Mesendoderm (in vitro differentiated cells): Measurements from ENCODE around the gene TMEM171.

Experiments used
- DNase-seq: peaks from one replicate; pipeline ENCODE4 v3.0.0; 2013
- H2AK5ac ChIP-seq: 2 replicates; pipeline ENCODE4 v1.6.1; 2013; ENCODE audit warnings: low read length, inconsistent platforms
- H2BK120ac ChIP-seq: 2 replicates; pipeline ENCODE4 v1.6.1; 2013; ENCODE audit warnings: low read depth, mild to moderate bottlenecking, low read length, moderate library complexity, mixed read lengths
- H2BK15ac ChIP-seq: replicated peaks from 2 replicates; pipeline ENCODE4 v1.6.1; 2013; ENCODE audit warnings: low read depth, mild to moderate bottlenecking, moderate library complexity
- H2BK5ac ChIP-seq: 2 replicates; pipeline ENCODE4 v1.6.1; 2013; ENCODE audit warnings: low read length, inconsistent platforms
- H3K18ac ChIP-seq: 2 replicates; pipeline ENCODE4 v1.6.1; 2013; ENCODE audit warnings: mild to moderate bottlenecking, low read length, mixed read lengths
- H3K23ac ChIP-seq: one replicate; pipeline ENCODE4 v1.6.1; 2013; ENCODE audit warnings: low read length
- H3K27ac ChIP-seq: 2 replicates; pipeline ENCODE4 v1.5.1; 2013; ENCODE audit warnings: low read depth, mild to moderate bottlenecking, inconsistent platforms, low read length, moderate library complexity
- H3K27me3 ChIP-seq: 2 replicates; pipeline ENCODE4 v1.6.1; 2013; ENCODE audit warnings: low read length, control low read depth, mild to moderate bottlenecking, inconsistent platforms; ENCODE audit not compliant: insufficient read depth, poor library complexity
- H3K36me3 ChIP-seq: 2 replicates; pipeline ENCODE4 v1.6.1; 2013; ENCODE audit warnings: low read length, inconsistent platforms; ENCODE audit not compliant: control insufficient read depth, insufficient read depth
- H3K4ac ChIP-seq: one replicate; pipeline ENCODE4 v1.6.1; 2013; ENCODE audit warnings: low read depth, mild to moderate bottlenecking, low read length, moderate library complexity
- H3K4me1 ChIP-seq: 2 replicates; pipeline ENCODE4 v1.6.1; 2013; ENCODE audit warnings: low read depth, low read length, inconsistent platforms; ENCODE audit not compliant: control insufficient read depth
- H3K4me2 ChIP-seq: 2 replicates; pipeline ENCODE4 v1.6.1; 2013; ENCODE audit warnings: low read length
- H3K4me3 ChIP-seq: 2 replicates; pipeline ENCODE4 v1.5.1; 2013; ENCODE audit warnings: mild to moderate bottlenecking, low read length
- H3K56ac ChIP-seq: one replicate; pipeline ENCODE4 v1.6.1; 2013; ENCODE audit warnings: low read length
- H3K79me1 ChIP-seq: 2 replicates; pipeline ENCODE4 v1.6.1; 2013; ENCODE audit warnings: low read length, inconsistent platforms
- H3K79me2 ChIP-seq: 2 replicates; pipeline ENCODE4 v1.6.1; 2013; ENCODE audit warnings: mild to moderate bottlenecking, low read length; ENCODE audit not compliant: control insufficient read depth, insufficient read depth
- H3K9ac ChIP-seq: 2 replicates; pipeline ENCODE4 v1.6.1; 2013; ENCODE audit warnings: low read length, inconsistent platforms
- H4K5ac ChIP-seq: one replicate; pipeline ENCODE4 v1.6.1; 2013; ENCODE audit warnings: low read length
- H4K8ac ChIP-seq: one replicate; pipeline ENCODE4 v1.6.1; 2013; ENCODE audit warnings: low read depth, mild to moderate bottlenecking, control low read depth, low read length, moderate library complexity
- WGBS: extraction: QIAGEN DNeasy Blood & Tissue Kit; methylation state at CpG from one replicate; pipeline ENCODE4 v1.1.7; 2013; ENCODE audit warnings: low lambda C conversion rate, missing lambda C conversion rate; ENCODE audit not compliant: insufficient coverage; ENCODE audit errors: extremely low coverage; 5-methylcytosine and 5-hydroxymethylcytosine counted together

TMEM171 gene

GRCh38 chr5:73131711-73132425 is 11.5 kb downstream of the TMEM171 start:
- no peaks in the 10 kb centered on the region for H3K27me3 ChIP-seq
- no peak overlapping the region for H3K23ac ChIP-seq
- H3K4me2 ChIP-seq, result no peak overlapping the region
- no peak overlapping the region for H2BK120ac ChIP-seq
- H4K5ac ChIP-seq, result no peak overlapping the region
- H3K18ac ChIP-seq, result no peak overlapping the region
- H3K9ac ChIP-seq, result no peak overlapping the region
- H3K27ac ChIP-seq, result no peak overlapping the region
- no peaks in the 10 kb centered on the region for H3K79me1 ChIP-seq
- no peak overlapping the region for H2AK5ac ChIP-seq
- no peak overlapping the region for H3K4me3 ChIP-seq
- no peak overlapping the region for H2BK5ac ChIP-seq
- H3K79me2 ChIP-seq, result no peaks in the 10 kb centered on the region
- H3K56ac ChIP-seq, result no peak overlapping the region
- no peak overlapping the region for H2BK15ac ChIP-seq
- H3K4ac ChIP-seq, result no peak overlapping the region
- peaks cover 3% of the 10 kb centered on the region for H3K4me1 ChIP-seq
- WGBS, result no CpG with 5 or more reads among the region's 3 CpGs
- no peaks in the 10 kb centered on the region for H3K36me3 ChIP-seq
- H4K8ac ChIP-seq, result no peak overlapping the region
- no peak for DNase-seq

DNA sequence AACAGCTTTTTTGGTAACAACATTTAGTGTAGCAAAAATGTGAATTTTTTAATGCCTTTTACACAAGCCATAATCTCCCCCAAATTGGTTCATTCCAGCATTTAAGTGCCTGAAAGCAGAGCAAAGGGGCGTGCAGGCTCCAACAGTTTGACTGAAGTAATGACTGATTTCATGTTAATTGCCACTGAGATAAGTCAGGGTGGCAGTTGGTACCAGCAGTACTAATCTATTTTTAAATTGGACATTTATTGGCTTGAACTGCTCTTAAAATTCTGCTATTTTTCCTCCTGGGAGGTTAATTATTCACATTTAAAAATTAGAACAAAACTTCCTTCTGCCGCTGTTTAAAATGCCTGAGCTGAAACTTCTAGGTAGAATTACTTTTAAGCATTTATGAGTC is 12.4 kb downstream of the TMEM171 start:
- no peak overlapping the region for H3K4me3 ChIP-seq

DNA sequence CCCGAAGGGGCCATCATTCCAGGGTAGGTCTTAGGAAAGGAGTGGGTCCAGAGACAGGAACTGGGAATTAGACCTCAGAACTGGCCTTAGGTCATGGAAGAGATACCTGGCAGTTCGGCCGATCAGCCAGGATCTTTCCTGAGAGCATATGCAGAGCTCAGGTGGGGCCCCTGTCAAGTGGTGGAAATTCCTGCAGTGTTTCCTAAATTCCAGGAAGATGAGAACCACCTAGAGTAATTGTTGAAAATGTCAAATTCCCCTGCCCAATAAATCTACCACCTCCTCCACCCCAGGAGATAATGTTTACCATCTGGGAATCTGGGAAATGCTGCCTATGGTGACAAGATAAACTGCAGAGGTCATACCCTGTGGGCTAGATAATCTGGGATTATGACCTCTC is 14.6 kb downstream of the TMEM171 start:
- Histone ChIP-seq H3K9ac (no peak overlapping the region), H4K8ac (no peak overlapping the region), H4K5ac (no peak overlapping the region), H3K79me1 (no peaks in the 10 kb centered on the region), H2BK15ac (no peak overlapping the region), H3K4me2 (no peak overlapping the region), H3K18ac (peak overlapping the region; percentile 35), H3K79me2 (no peaks in the 10 kb centered on the region), H3K4ac (no peak overlapping the region), H2BK5ac (no peak overlapping the region), H3K56ac (no peak overlapping the region), H3K23ac (no peak overlapping the region), H2AK5ac (no peak overlapping the region), H3K27ac (no peak overlapping the region), H3K4me3 (no peak overlapping the region), H3K27me3 (no peaks in the 10 kb centered on the region), H3K4me1 (peaks cover 3% of the 10 kb centered on the region), H2BK120ac (no peak overlapping the region), H3K36me3 (no peaks in the 10 kb centered on the region)
- DNase-seq, result peak; percentile 71
- no CpG with 5 or more reads among the region's 3 CpGs for WGBS

More for the DNA sequence above, 12.4 kb downstream of the TMEM171 start:
- H3K79me2 ChIP-seq, result no peaks in the 10 kb centered on the region
- no peak overlapping the region for H2AK5ac ChIP-seq
- H3K4me1 ChIP-seq, result peaks cover 3% of the 10 kb centered on the region
- no peak overlapping the region for H3K4me2 ChIP-seq
- no peak overlapping the region for H3K23ac ChIP-seq
- H4K5ac ChIP-seq, result no peak overlapping the region
- DNase-seq, result no peak
- no peak overlapping the region for H3K27ac ChIP-seq
- H3K9ac ChIP-seq, result no peak overlapping the region
- no peak overlapping the region for H3K18ac ChIP-seq
- WGBS, result no CpG with 5 or more reads among the region's 2 CpGs
- no peak overlapping the region for H2BK5ac ChIP-seq
- H3K27me3 ChIP-seq, result no peaks in the 10 kb centered on the region
- no peak overlapping the region for H2BK15ac ChIP-seq
- no peak overlapping the region for H2BK120ac ChIP-seq
- H3K79me1 ChIP-seq, result no peaks in the 10 kb centered on the region
- H3K4ac ChIP-seq, result no peak overlapping the region
- H4K8ac ChIP-seq, result no peak overlapping the region
- no peaks in the 10 kb centered on the region for H3K36me3 ChIP-seq
- H3K56ac ChIP-seq, result no peak overlapping the region

- Histone ChIP-seq H2BK15ac (no peak overlapping the region), H4K5ac (no peak overlapping the region), H3K4ac (peak overlapping the region; percentile 19), H3K4me1 (peaks cover 3% of the 10 kb centered on the region), H3K27me3 (no peaks in the 10 kb centered on the region), H3K36me3 (no peaks in the 10 kb centered on the region), H3K18ac (peak overlapping the region; percentile 35), H3K4me3 (no peak overlapping the region), H3K79me2 (no peaks in the 10 kb centered on the region), H3K23ac (peak overlapping the region; percentile 4), H3K56ac (no peak overlapping the region), H3K79me1 (no peaks in the 10 kb centered on the region), H4K8ac (no peak overlapping the region), H3K4me2 (no peak overlapping the region), H3K27ac (no peak overlapping the region), H2BK120ac (no peak overlapping the region), H2BK5ac (no peak overlapping the region), H3K9ac (no peak overlapping the region), H2AK5ac (no peak overlapping the region)
- peak; percentile 77 for DNase-seq
- no CpG with 5 or more reads among the region's 6 CpGs for WGBS
These were observed 15.2 kb downstream of the TMEM171 start for GRCh38 chr5:73135429-73136054.

GRCh38 chr5:73136055-73136562 is 15.7 kb downstream of the TMEM171 start:
- no CpG with 5 or more reads among the region's 15 CpGs for WGBS

More at GRCh38 chr5:73136055-73136562, 15.7 kb downstream of the TMEM171 start:
- Histone ChIP-seq H3K36me3 (no peaks in the 10 kb centered on the region), H2AK5ac (no peak overlapping the region), H4K5ac (no peak overlapping the region), H2BK120ac (no peak overlapping the region), H2BK15ac (no peak overlapping the region), H3K79me2 (no peaks in the 10 kb centered on the region), H3K23ac (peak overlapping the region; percentile 4), H3K4ac (peak overlapping the region; percentile 19), H3K4me3 (no peak overlapping the region), H3K27me3 (no peaks in the 10 kb centered on the region), H3K4me2 (no peak overlapping the region), H4K8ac (no peak overlapping the region), H3K4me1 (peaks cover 3% of the 10 kb centered on the region), H3K27ac (no peak overlapping the region), H3K18ac (peak overlapping the region; percentile 35), H2BK5ac (no peak overlapping the region), H3K56ac (no peak overlapping the region), H3K9ac (no peak overlapping the region), H3K79me1 (no peaks in the 10 kb centered on the region)
- DNase-seq, result peak; percentile 93
